KOPT-K1 (cell line): ENCODE results near the gene TAPBPL.
"Not testable (repeated sequence)": the region's sequence is repeated elsewhere in the genome, so short reads cannot be mapped to it uniquely, and the experiment has no call there.

Source experiments
- H3K27ac ChIP-seq: fragments of 200-600 bp; sonication (generic); 2 replicates; pipeline ENCODE4 v1.5.1; 2016; ENCODE audit warnings: antibody characterized with exemption, mild to moderate bottlenecking, low read depth, low read length; ENCODE audit not compliant: poor library complexity, severe bottlenecking
- H3K36me3 ChIP-seq: fragments of 200-600 bp; sonication (generic); 2 replicates; pipeline ENCODE4 v1.5.1; 2017; ENCODE audit warnings: antibody characterized with exemption, mild to moderate bottlenecking, low read length, moderate library complexity; ENCODE audit not compliant: insufficient read depth
- H3K9me3 ChIP-seq: fragments of 200-600 bp; sonication (generic); 2 replicates; pipeline ENCODE4 v1.5.1; 2017; ENCODE audit warnings: antibody characterized with exemption, low read length, mild to moderate bottlenecking; ENCODE audit not compliant: insufficient read depth, poor library complexity, severe bottlenecking

The TAPBPL gene

DNA sequence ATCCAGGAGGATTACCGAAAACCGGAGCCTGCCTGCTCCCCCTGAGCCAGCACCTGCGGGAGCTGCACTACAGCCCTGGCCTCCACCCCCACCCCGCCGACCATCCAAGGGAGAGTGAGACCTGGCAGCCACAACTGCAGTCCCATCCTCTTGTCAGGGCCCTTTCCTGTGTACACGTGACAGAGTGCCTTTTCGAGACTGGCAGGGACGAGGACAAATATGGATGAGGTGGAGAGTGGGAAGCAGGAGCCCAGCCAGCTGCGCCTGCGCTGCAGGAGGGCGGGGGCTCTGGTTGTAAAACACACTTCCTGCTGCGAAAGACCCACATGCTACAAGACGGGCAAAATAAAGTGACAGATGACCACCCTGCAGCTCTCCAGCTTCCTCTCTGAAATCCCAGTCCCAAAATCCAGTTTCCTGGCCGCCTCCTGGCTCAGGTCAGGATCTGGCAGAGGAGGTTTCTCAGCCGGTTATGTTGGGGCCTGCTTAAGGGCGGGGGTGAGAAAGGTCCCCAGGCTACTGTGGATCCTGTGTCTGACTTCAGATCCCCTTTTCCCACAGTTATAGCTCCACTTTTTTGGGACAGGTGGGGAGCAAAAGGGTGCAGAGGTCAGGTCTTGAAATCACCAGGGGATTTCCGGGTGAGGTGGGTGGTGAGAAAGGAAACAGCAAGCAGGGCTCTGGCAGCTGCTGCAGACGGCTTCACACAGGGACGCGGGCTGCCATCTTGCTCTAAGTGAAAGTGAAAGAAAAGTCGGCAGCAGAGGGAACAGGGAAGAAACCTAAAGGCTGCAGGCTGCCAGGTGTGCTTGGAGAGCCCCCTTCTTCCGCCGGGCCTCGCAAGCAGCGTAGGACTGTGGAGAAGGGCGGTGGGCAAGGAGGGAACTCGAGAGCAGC, at the start of gene TAPBPL:
Gene TAPBPL, plus strand, starts transcription at position 695 of the 897 bp plus-strand sequence. CDS start 207 bp downstream, outside the sequence.
- H3K36me3 ChIP-seq: peaks cover 34% of the 10 kb centered on the region
- H3K27ac ChIP-seq: peak within 1 kb of the TSS; percentile 98
- no peaks in the 10 kb centered on the region for H3K9me3 ChIP-seq

DNA sequence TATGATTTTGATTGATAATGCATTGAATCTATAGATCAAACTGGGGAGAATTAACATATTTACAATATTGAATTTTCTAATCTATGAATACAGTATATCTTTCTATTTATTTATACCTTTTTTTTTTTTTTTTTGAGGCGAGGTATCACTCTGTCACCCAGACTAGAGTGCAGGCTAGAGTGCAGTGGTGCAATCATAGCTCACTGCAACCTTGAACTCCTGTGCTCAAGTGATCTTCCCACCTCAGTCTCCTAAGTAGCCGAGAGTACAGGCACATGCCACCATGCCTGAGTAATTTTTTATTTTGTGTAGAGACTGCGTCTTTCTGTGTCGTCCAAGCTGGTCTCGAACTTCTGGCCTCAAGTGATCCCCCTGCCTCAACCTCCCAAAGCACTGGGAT, 47.5 kb upstream of the TAPBPL start:
- H3K9me3 ChIP-seq: no peaks in the 10 kb centered on the region
- no peaks in the 10 kb centered on the region for H3K36me3 ChIP-seq
- no peak overlapping the region for H3K27ac ChIP-seq

DNA sequence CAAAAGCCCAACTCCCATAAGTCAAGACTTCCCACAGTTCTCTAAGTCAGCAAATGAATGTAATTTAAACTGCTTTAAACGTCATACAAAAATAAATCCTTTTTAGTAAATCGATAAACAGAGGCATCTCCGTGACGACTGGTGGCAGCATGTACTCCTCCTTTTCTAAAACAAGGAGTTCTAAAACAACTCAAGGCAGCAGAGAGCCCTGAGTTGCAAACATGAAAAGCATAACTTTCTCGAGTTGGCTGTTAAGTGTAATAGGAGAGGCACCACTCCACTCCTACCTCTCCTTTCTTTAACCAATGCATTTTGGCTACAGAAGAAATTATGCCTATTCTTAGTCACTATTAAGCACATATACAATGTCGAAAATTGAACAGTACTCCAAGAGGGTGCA, 45.9 kb upstream of the TAPBPL start:
- Histone ChIP-seq H3K9me3 (no peaks in the 10 kb centered on the region), H3K36me3 (no peaks in the 10 kb centered on the region), H3K27ac (no peak overlapping the region)

- H3K9me3 ChIP-seq: no peaks in the 10 kb centered on the region
- H3K36me3 ChIP-seq: no peaks in the 10 kb centered on the region
- H3K27ac ChIP-seq: no peak overlapping the region
These were observed 44.4 kb upstream of the TAPBPL start for GRCh38 chr12:6407236-6407954.

DNA sequence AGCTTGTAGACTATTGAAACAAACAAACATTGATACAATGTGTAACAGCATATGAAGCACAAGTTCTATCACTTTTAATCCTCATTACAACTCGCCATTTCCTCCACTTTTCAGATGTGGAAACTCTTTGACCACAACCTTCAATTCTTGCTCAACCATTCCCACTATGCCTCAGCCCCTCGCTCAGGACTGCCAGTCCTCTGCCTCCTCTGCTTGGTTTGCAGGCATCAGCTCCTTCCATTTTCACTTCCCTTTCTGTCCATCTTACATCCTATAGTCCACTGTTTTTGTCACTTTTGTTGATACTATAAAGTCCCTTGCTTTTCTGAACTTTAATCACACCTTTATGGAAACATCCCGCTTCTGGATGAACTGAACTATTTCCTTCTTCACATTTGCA, 35.2 kb upstream of the TAPBPL start:
- Histone ChIP-seq H3K9me3 (no peaks in the 10 kb centered on the region), H3K36me3 (no peaks in the 10 kb centered on the region), H3K27ac (no peak overlapping the region)

DNA sequence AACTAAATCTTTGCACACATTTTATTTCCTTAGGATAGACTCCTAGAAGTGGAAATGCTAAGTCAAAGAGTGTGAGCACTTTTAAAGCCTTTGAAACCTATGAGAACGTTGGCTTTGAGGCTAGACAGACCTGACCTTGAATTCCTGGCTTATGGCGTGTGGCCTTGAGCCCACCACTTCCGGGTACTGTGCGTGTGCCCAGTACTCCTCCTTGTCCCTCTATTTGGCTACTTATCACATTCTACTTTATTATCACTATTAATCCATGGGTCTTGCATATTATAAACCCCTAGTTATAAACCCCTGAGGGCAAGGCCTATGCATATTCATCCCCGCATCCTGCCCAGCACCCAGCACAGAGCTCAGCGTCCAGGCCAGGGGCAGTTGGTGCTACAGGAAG, 33.0 kb upstream of the TAPBPL start:
- H3K9me3 ChIP-seq: no peaks in the 10 kb centered on the region
- no peaks in the 10 kb centered on the region for H3K36me3 ChIP-seq
- H3K27ac ChIP-seq: no peak overlapping the region

GRCh38 chr12:6420364-6420763, 31.5 kb upstream of the TAPBPL start:
- Histone ChIP-seq H3K36me3 (no peaks in the 10 kb centered on the region), H3K9me3 (no peaks in the 10 kb centered on the region), H3K27ac (no peak overlapping the region)

DNA sequence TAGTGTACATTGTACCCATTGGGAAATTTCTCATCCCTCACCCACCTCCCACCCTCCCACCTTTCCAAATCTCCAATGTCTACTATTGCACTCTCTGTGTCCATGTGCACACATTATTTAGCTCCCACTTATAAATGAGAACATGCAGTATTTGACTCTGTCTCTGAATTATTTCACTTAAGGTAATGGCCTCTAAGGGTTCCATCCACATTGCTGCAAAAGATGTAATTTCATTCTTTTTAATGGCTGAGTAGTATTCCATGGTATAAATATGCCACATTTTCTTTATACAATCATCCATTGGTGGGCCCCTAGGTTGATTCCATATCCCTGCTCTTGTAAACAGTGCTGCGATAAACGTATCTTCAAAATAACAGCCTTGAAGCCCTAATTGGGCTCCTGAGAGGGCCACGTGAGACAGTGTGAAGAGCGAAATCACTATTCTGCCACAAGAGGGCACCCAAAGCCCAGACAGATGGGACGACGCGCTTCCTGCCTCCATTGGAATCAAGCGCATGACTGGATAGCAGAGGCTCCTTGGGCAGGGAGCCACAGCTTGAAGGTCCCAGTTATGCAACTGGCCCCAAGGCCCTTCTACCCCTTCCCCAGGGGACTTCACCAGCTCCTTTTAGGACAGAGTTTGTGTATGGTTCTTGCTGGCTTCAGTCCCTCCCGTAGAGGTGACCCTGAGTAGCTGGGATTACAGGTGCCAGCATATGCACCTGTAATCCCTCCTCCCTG, 28.4 kb upstream of the TAPBPL start:
- peak overlapping the region; percentile 53 for H3K27ac ChIP-seq
- H3K36me3 ChIP-seq: no peaks in the 10 kb centered on the region
- no peaks in the 10 kb centered on the region for H3K9me3 ChIP-seq

DNA sequence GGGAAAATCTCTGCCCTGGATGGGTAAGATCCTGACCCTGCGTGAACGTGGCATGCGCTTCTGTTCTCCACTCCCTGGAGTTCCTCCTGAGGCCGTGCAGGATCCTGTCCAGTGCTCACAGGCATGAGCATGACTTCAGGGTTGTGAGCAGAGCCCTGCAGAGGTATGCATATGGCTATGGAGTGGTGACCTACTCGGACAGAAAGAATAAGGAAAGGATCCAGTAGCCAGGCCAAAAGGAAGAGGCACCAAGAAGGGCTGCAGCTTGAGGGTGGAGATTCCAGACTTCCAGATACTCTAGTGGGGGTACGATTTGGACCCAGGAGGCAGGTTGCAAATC, 27.9 kb upstream of the TAPBPL start:
- no peaks in the 10 kb centered on the region for H3K9me3 ChIP-seq
- H3K36me3 ChIP-seq: no peaks in the 10 kb centered on the region
- peak overlapping the region; percentile 53 for H3K27ac ChIP-seq

DNA sequence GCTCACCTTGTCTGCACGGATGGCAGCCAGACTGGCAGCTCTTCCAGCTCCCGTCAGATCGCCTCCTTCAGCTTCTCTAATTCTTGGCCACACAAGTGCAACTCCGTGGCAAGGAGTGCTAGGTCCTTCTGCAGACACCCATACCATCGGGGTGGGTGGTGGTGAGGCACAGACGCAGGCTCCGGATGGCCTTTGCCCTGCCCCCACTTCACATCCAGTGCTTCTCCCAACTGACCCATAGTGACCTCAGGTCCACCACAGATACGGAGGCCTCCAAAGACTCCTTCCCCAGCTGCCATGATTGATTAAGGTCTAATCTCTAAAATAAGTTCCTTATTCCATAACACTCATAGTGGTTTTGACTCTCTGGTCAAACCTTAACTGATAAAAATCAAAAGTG, 27.0 kb upstream of the TAPBPL start:
- H3K36me3 ChIP-seq: no peaks in the 10 kb centered on the region
- no peaks in the 10 kb centered on the region for H3K9me3 ChIP-seq
- no peak overlapping the region for H3K27ac ChIP-seq

DNA sequence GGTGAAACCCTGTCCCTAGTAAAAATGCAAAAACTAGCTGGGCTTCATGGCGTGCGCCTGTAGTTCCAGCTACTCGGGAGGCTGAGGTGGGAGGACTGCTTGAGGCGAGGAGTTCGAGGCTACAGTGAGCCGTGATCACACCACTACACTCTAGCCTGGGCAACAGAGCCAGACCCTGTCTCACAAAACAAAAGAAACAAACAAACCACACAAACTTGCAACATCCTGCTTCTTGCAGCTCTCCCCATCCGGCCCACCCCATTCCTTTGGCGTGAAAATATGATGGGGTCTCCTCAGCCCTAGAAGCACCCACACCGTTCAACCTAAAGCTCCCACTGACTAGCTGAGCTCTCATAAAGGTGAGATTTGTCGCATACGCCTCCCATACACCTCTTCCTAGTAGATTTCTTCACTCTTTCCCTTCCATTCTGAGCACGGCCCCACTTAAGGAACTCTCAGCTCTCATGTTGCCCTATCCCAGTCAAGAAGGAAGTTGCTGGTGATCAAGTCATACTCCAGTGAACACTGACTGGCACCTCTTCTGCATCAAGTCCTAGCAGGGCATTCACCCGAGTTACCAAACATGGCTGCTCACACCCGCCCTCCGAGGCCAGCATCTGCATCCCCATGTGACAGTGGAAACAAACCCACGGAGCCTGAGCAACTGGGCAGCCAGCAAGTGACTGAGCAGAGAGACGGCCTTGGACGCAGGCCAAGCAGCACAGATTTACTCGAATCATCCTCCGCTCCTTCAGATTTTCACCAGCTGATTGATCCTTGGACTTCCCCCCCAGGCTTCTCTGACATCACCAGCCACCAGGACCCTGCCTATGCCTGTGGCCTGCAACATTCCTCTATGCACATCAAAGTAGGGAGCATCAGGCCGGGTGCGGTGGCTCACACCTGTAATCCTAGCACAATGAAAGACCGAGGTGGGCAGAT, 26.0 kb upstream of the TAPBPL start:
- Histone ChIP-seq H3K9me3 (no peaks in the 10 kb centered on the region), H3K36me3 (no peaks in the 10 kb centered on the region), H3K27ac (peak overlapping the region; percentile 77)

GRCh38 chr12:6426882-6427671, 24.8 kb upstream of the TAPBPL start:
- Histone ChIP-seq H3K36me3 (no peaks in the 10 kb centered on the region), H3K27ac (peak overlapping the region; percentile 77), H3K9me3 (no peaks in the 10 kb centered on the region)

GRCh38 chr12:6427796-6428195, 24.0 kb upstream of the TAPBPL start:
- not testable (repeated sequence) for H3K9me3 ChIP-seq

DNA sequence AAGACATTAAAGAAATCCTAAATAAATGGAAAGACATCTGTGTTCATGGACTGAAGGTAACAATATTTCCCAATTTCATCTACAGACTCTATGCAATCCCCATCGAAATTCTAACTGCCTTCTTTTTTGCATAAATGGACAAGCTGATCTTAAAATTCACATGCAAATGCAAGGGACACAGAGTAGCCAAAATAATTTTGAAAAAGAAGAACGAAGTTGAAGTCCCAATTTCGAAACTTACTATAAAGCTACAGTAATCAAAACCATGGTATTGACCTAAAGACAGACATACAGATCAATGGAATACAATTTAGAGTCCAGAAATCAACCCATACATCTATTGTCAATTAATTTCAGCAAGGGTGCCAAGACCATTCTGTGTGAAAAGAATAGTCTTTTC, 23.5 kb upstream of the TAPBPL start:
- peak overlapping the region; percentile 77 for H3K27ac ChIP-seq
- H3K9me3 ChIP-seq: no peaks in the 10 kb centered on the region
- H3K36me3 ChIP-seq: no peaks in the 10 kb centered on the region

More at GRCh38 chr12:6427796-6428195, 24.0 kb upstream of the TAPBPL start:
- peak overlapping the region; percentile 77 for H3K27ac ChIP-seq
- not testable (repeated sequence) for H3K36me3 ChIP-seq
